GM23338 (cell line): ENCODE measurements around the gene PLS1.

ENCODE experiments used
- CREB1 ChIP-seq: fragments of 250-450 bp; sonication (Bioruptor Pico); IDR thresholded peaks from 2 replicates; pipeline ENCODE4 v1.5.0; 2020; ENCODE audit warnings: low read depth, mild to moderate bottlenecking, moderate library complexity
- EZH2 ChIP-seq: fragments of 200-600 bp; sonication (generic); IDR thresholded peaks from one replicate; pipeline ENCODE4 v1.8.0; 2017; ENCODE audit warnings: antibody characterized with exemption, mild to moderate bottlenecking, low read depth; ENCODE audit not compliant: unreplicated experiment
- EZH2phosphoT487 ChIP-seq: fragments of 200-600 bp; sonication (generic); IDR thresholded peaks from one replicate; pipeline ENCODE4 v1.8.1; 2018; ENCODE audit warnings: antibody characterized with exemption; ENCODE audit not compliant: unreplicated experiment
- JUNB ChIP-seq: IDR thresholded peaks from one replicate; pipeline ENCODE4 v1.6.1; 2016; ENCODE audit warnings: antibody characterized with exemption; ENCODE audit not compliant: unreplicated experiment
- POLR2AphosphoS5 ChIP-seq: IDR thresholded peaks from 2 replicates; pipeline ENCODE4 v1.6.1; 2016; ENCODE audit warnings: antibody characterized with exemption, low read depth
- TF ChIP-seq, protein P1 (sequence below), 2 experiments: fragments of 200-600 bp in 1 of 2; sonication (generic) in 1 of 2; conservative IDR thresholded peaks; 2 replicates each; pipeline versions ENCODE4 v1.5.1 to v1.6.1; 2016 to 2017; ENCODE audit warnings: antibody characterized with exemption in 2 of 2, low read depth in 2 of 2, mild to moderate bottlenecking in 2 of 2, moderate library complexity in 1 of 2
- TF ChIP-seq, protein P2 (sequence below): IDR thresholded peaks from one replicate; pipeline ENCODE4 v1.6.1; 2018; ENCODE audit warnings: antibody characterized with exemption; ENCODE audit not compliant: unreplicated experiment

DNA sequence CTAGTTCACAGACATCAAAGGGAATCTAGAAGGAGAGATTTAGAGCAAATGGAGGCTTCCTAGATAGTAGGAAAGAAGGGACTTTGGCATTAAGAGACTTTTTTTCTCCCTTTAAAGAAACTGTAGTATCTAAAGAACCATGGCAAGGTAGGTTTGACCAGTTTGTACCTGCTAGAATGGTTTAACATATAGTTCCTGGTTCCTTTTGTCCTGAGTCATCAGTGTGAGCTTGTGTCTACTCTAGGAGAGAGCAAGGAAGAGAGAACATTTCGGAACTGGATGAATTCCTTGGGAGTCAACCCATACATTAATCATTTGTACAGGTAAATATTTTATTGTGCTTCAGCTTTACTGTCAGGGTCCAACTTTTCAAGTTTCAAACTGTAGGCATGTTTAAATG, 98.0 kb downstream of the PLS1 start:
- TF ChIP-seq, protein P1, sequence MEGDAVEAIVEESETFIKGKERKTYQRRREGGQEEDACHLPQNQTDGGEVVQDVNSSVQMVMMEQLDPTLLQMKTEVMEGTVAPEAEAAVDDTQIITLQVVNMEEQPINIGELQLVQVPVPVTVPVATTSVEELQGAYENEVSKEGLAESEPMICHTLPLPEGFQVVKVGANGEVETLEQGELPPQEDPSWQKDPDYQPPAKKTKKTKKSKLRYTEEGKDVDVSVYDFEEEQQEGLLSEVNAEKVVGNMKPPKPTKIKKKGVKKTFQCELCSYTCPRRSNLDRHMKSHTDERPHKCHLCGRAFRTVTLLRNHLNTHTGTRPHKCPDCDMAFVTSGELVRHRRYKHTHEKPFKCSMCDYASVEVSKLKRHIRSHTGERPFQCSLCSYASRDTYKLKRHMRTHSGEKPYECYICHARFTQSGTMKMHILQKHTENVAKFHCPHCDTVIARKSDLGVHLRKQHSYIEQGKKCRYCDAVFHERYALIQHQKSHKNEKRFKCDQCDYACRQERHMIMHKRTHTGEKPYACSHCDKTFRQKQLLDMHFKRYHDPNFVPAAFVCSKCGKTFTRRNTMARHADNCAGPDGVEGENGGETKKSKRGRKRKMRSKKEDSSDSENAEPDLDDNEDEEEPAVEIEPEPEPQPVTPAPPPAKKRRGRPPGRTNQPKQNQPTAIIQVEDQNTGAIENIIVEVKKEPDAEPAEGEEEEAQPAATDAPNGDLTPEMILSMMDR (conservative IDR thresholded peaks at IDR 0.05; ENCODE audit: low read depth in 2 of 2) = no peak
- TF ChIP-seq POLR2AphosphoS5 (no peak), EZH2 (no peak), EZH2phosphoT487 (no peak), CREB1 (no peak), JUNB (no peak)
- TF ChIP-seq, protein P2, sequence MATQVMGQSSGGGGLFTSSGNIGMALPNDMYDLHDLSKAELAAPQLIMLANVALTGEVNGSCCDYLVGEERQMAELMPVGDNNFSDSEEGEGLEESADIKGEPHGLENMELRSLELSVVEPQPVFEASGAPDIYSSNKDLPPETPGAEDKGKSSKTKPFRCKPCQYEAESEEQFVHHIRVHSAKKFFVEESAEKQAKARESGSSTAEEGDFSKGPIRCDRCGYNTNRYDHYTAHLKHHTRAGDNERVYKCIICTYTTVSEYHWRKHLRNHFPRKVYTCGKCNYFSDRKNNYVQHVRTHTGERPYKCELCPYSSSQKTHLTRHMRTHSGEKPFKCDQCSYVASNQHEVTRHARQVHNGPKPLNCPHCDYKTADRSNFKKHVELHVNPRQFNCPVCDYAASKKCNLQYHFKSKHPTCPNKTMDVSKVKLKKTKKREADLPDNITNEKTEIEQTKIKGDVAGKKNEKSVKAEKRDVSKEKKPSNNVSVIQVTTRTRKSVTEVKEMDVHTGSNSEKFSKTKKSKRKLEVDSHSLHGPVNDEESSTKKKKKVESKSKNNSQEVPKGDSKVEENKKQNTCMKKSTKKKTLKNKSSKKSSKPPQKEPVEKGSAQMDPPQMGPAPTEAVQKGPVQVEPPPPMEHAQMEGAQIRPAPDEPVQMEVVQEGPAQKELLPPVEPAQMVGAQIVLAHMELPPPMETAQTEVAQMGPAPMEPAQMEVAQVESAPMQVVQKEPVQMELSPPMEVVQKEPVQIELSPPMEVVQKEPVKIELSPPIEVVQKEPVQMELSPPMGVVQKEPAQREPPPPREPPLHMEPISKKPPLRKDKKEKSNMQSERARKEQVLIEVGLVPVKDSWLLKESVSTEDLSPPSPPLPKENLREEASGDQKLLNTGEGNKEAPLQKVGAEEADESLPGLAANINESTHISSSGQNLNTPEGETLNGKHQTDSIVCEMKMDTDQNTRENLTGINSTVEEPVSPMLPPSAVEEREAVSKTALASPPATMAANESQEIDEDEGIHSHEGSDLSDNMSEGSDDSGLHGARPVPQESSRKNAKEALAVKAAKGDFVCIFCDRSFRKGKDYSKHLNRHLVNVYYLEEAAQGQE = no peak
